Stimulated activated CD4-positive, alpha-beta T cell treated with anti-CD3 and anti-CD28 coated beads, Interleukin-12 subunit alpha, Interleukin-12 subunit beta, amount 100 ng/mL, for 4 hours (primary cell): Measurements from ENCODE around the gene CECR2.
"Not testable (repeated sequence)": the region's sequence is repeated elsewhere in the genome, so short reads cannot be mapped to it uniquely, and the experiment has no call there.

ENCODE experiments used
- DNase-seq: peaks from one replicate; pipeline ENCODE4 v3.0.0-alpha.2; 2020

The CECR2 gene

DNA sequence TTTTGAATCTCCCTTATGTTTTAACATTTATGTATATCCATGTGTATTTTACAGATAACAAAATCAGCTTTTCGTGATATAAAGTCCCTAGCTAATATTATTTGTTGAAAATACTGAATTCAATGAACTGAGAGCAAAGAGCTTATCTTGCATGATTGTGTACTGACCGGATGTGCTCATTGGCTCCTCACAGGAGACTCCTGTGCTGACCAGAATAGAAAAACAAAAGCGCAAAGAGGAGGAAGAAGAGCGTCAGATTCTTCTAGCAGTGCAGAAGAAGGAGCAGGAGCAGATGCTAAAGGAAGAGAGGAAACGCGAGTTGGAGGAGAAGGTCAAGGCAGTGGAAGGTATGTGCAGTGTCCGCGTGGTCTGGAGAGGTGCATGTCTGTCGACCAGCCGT, 154.7 kb downstream of the CECR2 start:
- DNase-seq = no peak

DNA sequence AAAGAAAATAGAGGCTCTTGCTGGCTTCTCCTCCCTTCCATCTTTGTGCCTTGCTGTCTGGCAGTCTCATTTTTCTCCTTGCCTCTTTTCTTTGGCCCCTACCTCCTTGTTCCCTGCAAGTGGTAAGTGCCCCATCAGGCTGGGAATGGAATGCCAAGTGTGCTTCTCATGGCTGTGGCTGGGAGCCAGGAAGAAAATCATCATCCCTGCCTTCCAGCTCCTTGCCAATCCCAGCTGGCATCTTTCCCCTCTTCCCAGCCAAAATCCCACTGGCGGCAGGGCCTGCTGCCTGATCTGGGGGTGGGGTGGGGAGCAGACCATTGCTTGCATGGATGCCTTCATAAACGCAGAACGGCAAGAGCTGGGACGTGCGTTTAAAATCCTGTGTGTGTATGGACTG, 167.0 kb downstream of the CECR2 start:
- no peak for DNase-seq

DNA sequence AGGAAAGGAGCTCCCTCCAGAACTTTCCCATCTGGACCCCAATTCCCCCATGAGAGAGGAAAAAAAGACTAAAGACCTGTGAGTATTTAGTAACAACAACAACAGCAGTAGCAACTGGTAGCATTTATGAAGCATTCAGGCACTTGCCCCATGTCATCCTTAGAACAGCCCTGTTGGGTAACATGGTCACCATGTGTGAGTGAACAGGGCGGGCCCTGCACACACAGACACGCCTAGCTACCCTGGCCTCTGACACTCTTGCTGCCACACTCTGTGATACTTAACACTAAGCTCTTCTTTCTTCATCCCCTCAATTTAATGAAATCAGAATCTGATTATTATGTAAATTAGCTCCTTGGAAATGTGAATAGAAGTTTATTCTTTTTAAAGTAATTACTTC, 167.9 kb downstream of the CECR2 start:
- DNase-seq = no peak

DNA sequence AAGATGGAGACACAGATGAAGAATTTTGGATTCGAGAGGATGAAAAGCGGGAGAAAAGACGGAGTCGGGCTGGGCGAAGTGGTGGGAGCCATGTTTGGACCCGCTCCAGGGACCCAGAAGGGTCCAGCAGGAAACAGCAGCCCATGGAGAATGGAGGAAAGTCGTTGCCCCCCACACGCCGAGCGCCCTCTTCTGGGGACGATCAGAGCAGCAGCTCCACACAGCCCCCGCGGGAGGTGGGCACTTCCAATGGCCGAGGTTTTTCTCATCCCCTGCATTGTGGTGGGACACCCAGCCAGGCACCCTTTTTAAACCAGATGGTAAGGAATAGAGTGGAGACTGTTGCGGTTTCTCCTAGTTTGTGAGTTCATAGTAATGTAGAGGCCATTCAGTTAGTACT, 171.2 kb downstream of the CECR2 start:
- DNase-seq = no peak

DNA sequence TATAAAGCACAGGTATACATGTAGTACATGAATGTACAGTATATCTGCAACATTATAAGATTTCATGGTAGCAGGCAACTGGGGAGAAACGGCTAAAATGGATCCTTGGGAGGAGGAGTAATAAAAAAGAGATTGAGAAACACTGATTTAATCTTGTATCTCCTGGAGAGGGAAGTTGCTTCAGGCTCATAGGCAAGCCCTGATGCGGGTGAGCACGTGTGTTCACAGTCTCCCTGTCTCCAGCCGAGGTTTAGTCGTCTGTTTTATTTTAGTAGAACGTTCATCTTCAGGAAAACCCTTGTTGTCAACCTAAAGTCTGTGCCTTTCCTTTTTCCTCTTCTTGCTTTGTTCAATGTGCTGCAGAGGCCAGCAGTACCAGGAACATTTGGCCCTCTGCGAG, 172.2 kb downstream of the CECR2 start:
- no peak for DNase-seq

DNA sequence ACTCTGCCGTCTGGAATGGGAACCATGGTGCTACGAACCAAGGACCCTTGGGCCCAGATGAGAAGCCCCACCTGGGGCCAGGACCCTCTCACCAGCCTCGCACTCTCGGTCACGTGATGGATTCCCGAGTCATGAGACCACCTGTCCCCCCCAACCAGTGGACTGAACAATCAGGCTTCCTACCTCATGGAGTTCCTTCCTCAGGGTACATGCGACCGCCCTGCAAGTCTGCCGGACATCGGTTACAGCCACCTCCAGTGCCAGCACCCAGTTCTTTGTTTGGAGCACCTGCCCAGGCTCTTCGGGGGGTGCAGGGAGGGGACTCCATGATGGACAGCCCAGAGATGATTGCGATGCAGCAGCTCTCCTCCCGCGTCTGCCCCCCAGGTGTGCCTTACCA, 173.2 kb downstream of the CECR2 start:
- DNase-seq = no peak

DNA sequence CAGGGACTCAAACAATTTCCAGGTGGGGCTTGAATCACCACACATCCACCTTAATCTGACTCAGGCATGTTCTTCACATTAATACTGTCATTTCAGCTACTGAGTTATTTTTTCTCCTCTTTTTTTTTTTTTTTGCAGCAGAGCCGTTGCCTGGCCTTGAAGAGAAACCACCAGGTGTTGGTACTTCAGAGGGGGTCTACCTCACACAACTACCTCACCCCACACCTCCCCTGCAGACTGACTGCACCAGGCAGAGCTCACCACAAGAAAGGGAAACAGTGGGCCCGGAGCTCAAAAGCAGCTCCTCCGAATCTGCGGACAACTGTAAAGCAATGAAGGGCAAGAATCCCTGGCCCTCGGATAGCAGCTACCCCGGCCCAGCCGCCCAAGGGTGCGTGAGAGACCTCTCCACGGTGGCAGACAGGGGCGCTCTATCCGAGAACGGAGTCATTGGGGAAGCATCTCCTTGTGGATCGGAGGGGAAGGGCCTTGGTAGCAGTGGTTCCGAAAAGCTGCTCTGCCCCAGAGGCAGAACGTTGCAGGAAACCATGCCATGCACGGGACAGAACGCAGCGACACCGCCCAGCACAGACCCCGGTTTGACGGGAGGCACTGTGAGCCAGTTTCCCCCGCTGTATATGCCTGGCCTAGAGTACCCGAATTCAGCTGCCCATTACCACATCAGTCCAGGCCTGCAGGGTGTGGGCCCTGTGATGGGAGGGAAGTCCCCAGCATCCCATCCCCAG, 178.9 kb downstream of the CECR2 start:
- DNase-seq = no peak

DNA sequence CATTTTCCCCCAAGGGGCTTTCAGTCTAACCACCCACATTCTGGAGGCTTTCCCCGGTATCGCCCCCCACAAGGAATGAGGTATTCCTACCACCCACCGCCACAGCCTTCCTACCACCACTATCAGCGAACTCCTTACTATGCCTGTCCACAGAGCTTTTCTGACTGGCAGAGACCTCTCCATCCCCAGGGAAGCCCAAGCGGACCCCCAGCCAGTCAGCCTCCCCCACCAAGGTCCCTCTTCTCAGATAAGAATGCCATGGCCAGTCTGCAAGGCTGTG, 179.4 kb downstream of the CECR2 start:
- no peak for DNase-seq

DNA sequence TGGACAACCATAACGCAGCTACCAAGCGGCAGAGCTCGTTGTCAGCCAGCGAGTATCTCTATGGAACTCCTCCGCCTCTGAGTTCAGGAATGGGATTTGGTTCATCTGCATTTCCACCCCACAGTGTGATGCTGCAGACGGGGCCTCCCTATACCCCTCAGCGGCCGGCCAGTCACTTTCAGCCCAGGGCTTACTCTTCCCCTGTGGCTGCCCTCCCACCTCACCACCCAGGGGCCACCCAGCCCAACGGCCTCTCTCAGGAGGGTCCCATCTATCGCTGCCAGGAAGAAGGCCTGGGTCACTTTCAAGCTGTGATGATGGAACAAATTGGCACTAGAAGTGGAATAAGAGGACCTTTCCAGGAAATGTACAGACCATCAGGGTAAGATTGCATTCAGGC, 179.9 kb downstream of the CECR2 start:
- DNase-seq = no peak

DNA sequence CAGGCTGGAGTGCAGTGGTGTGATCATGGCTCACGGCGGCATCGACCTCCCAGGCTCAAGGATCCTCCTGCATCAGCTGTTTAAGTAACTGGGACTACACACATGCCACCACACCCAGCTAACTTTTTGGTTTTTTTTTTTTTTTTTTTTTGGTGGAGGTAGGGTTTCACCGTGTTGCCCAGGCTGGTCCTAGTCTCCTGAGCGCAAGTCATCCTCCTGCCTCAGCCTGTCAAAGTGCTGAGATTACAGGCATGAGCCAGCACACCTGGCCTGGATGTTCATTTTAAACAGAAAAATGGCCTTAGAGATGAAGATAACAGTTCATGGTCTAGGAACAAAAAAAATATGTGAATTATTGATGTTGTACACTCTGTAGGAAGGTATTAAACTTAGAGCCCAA, 180.4 kb downstream of the CECR2 start:
- no peak for DNase-seq

DNA sequence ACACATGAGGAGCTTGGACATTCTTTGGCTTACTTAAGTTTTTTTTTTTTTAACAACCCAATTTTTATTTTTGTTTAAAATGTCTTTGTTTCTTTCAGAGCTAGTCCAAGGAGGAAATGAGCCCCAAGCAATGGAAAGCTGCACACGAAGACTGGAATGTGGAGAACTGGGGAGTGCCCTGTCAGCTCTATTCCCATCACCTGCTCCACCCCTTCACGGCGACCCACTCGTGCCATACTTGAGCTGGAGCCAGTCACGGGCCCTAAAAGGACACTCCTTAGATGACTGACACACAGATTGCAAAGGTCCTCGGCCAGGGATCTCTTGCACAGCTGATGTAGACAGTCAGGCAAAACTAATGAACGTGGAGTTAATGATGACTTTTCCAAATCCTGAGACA, 183.5 kb downstream of the CECR2 start:
- DNase-seq = no peak

DNA sequence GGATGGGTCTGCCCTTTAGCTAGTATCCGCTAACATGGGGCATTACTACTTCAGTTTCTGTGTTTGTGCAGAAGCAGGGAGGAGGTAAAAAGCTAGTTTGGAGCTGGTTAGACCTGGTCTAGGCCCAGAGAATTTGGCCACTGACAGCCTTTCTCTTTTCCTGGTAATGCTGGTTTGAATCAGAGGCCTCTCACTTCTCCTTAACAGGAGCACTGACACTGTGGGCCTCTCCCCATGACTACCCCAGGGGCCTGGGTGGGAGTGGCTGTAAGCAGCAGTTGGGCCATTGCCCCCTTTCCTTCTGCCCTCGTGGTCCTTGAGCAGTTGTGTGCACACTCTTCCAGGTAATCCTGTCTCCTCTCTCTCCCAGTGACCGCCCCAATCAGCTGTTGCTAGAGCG, 185.6 kb downstream of the CECR2 start:
- DNase-seq = no peak

DNA sequence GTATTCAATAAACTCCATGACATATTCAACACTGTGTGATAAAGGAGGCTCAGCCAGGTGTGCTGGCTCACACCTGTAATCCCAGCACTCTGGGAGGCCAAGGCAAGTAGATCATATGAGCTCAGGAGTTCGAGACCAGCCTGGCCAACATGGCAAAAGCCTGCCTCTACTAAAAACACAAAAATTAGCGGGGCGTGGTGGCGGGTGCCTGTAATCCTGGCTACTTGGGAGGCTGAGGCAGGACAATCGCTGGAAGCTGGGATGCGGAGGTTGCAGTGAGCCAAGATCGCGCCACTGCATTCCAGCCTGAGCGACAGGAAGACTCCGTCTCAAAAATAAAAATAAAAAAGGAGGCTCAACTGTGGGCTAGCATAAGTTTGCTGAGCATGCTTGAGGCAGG, 189.9 kb downstream of the CECR2 start:
- DNase-seq = no peak

DNA sequence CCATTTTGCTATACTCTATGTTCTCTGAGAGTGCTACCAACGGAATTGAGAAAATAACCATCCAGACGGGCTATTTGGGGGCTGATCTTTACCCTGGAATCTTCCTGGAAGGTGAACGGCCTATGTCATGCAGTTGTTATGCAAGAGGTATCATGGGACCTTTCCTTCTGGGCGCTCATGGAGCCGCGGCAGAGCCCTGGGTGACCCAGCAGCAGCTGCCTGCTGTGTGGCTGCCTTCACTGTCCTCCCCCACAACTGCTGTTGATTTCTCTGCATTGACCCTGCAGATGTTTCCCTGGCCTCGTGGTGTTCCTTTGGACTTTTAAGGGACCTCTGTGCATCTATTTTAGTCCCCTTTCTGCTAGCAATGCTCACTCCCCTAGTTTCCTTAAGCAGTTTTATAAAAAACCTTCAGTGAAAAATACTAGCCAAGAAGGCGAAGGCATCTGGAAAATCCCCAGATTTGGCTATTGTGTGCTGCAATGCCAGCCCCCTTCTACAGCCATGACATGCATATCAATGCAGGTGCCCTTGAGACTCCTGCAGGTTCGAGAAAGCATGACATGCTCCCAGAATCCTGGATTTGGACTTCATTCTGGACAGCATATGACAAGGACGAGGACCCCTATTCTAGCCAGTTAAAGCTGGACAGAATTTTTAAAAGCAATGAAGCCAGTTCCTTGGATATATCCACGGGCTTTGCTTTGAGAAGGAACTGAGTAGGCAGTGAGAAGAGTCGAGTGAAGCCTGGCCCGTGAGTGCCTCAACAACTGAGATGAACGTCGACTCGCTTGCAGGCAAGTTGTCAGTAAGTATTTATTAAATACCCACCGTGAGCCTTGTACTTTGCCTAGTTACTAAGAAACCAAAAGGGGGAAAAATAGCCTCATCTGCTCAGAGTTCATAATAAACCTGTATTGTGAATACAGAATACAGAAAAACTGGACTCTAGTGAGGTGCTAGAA, 193.9 kb downstream of the CECR2 start, which contains the start of gene SLC25A18:
Gene SLC25A18, plus strand, starts transcription at position 593 of the 965 bp plus-strand sequence. CDS start 16,447 bp downstream, outside the sequence.
- no peak for DNase-seq

DNA sequence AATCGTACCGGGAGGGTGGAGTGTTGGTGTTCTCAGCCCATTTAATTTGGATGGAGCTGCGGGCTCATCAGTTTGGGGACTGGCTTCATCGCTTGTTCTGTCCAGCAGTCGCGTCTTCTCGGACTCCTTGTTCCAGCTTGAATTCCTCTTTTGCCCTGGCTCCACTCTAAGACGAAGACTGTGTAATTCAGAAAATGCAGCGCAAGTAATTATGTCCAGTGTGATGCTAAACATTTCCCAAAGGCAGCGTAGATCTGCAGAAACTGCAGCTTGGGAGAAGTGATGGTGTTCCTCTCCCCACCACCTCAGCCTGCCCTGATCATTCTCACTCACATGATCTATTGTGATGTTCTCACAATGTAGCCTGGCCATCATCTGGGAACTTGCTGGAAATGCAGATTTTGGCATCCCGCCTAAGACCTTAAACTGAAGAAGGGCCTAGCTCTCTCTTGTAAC, 194.7 kb downstream of the CECR2 start:
- DNase-seq = no peak

DNA sequence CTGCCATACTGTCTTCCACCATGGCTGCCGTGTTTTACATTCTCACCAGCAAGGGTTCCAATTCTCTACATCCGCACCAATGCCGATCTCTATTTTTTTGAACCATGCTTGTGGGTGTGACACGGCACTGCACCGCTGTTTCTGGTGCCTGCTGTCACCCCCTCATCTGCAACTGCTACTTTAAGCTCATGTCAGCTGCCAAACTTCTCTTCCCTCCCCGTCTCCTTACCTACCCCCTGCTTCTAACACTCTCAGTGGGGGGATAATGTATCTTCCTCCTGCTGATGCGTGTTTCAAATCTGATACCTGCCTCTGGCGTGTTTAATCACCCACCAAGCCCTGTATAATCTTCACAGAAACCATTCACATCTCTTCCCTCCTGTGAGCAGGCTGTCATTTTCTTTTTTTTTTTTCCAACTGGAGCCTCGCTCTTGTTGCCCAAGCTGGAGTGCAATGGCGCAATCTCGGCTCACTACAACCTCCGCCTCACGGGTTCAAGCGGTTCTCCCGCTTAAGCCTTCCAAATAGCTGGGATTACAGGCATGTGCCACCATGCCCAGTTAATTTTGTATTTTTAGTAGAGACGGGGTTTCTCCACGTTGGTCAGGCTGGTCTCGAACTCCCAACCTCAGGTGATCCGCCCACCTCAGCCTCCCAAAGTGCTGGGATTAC, 196.9 kb downstream of the CECR2 start:
- not testable (repeated sequence) for DNase-seq

DNA sequence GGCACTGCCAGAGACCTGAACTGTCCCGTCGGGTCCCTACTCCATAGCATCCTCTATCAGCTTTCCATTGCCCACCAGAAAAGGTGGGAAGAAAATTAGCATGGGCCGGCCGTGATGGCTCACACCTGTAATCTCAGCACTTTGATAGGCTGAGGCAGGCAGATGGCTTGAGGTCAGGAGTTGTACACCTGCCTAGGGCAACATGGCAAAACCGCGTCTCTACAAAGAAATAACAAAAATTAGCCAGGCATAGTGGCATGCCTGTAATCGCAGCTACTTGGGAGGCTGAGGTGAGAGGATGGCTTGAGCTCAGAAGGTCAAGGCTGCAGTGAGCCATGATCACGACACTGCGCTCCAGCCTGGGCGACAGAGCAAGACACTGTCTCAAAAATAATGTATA, 197.5 kb downstream of the CECR2 start:
- no peak for DNase-seq

DNA sequence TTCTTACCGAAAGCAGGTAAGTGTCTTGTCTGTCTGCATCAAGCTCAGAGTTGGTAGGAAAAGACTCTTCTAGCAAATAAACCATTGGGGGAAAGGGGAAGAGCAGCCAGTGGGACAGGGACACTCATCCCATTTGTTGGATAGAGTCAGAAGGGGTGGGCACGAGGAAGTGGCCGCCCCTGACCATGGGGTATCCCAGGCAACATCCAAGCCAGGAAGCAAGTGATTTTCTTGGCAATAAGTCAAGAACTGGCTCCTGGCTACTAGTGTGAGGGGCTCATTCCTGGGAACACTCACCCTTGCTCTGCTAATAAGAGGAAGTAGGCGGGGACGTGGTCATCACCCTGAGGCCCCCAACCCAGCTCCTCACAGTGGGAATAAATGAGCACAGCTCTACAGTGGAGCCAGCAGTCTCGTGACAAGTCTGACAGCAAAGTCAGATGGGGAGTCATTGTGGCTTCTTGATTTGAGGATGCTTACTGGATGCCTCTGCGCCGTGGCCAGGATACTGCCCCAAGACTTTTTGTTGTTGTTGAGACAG, 200.8 kb downstream of the CECR2 start:
- DNase-seq = no peak

DNA sequence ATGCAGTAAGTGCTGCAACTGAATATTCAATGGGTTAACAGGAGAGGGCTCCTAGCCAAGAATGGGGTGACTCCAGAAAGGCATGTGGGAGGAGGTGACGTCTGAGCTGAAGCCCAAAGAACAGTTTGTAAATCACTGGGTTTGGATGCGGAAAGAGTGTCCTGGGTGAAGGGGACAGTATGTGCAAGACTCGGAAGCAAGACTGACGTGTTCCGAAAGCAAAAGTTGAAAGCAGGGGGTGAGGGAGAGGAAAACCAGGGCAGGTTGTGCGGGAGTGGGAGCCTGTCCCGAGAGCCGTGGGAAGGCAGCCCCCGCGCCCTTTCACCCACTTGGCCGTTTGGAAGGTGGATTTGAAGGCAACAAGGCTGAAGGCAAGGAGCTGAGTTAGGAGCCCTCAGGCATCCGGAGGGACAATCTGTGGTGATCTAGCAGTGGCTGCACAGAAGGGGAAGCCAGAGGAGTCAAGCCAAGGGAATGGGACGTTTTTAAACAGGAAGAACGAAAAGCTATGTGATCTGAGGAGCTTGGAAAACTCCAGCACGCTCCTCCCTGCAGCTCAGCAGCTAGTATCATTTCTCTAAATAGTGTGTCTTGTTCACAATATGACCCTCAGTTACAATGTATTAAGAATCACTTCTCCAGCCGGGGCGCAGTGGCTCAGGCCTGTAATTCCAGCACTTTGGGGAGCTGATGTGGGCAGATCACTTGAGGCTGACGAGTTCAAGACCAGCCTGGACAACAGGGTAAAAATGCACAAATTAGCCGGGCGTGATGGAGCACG, 201.8 kb downstream of the CECR2 start:
- no peak for DNase-seq

DNA sequence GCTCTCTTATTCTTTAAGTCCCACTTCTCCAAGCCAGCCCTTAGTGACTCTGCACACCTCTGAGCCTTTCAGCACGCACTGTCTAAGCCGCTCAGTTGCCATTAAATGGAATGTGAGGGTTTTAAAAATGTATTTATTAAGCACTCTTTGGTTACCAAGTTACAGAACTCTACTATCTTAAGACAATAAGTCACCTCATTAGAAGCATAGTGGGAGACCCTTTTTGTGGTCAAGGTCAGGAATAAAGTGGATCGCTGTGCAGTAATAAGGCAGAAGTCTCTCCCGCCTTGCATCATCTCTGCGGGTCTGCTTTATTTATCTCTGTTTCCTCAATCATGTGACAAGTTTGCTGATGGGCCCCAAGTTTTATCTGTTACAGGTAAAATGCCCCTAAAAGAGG, 205.9 kb downstream of the CECR2 start:
- DNase-seq = no peak

DNA sequence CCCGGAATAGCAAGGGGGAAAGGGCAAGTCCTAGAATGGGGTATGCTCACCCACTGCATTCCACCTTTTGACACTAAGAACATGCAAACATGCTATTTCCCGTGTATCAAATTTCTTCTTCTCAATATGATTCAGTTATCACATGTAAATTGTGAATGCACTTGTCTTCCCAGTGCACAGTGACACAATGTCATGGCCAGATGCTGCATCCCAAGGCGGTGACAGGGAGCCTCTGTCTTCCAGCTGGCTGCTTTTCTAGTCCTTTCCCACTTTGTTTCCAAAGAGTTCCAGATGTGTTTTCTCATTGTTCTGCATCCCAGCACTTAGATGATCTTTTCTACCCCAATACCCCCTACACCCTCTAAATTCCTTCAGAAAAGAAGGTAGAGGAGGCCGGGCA, 206.4 kb downstream of the CECR2 start:
- DNase-seq = no peak

DNA sequence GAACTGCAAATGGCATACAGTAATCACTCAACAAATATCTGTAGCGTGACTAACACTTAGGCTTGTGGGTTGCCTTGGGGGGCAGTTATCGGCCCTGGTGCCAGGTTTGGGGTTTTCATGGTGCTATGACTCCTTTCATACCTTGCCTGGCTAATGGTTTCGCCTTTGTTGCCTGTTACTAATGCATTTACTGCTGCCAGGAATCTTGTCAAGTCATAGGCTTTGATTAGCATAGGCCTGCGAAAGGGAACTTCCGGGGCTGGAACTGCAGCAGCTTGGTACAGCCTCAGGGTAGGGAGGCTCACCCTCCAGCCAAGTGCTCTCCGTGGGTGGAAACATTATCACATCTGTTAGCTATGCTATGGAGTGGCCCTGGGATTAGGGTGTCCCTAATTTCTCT, 207.2 kb downstream of the CECR2 start:
- no peak for DNase-seq
